Ishikawa (cell line): ENCODE measurements around the gene STEAP3.

Experiments used
- CEBPB ChIP-seq: IDR thresholded peaks from 2 replicates; pipeline ENCODE4 v1.6.1; 2012
- CREB1 ChIP-seq: IDR thresholded peaks from 2 replicates; pipeline ENCODE4 v1.6.1; 2012; ENCODE audit warnings: low read depth
- EGR1 ChIP-seq: IDR thresholded peaks from 2 replicates; pipeline ENCODE4 v1.6.1; 2012
- EP300 ChIP-seq: IDR thresholded peaks from 2 replicates; pipeline ENCODE4 v1.6.1; 2012; ENCODE audit warnings: borderline replicate concordance
- FOXM1 ChIP-seq: IDR thresholded peaks from 2 replicates; pipeline ENCODE4 v1.6.1; 2012; ENCODE audit warnings: low read depth, borderline replicate concordance
- NFIC ChIP-seq: IDR thresholded peaks from 2 replicates; pipeline ENCODE4 v1.6.1; 2012
- RAD21 ChIP-seq: IDR thresholded peaks from 2 replicates; pipeline ENCODE4 v1.6.1; 2012; ENCODE audit warnings: low read depth
- TAF1 ChIP-seq: IDR thresholded peaks from 2 replicates; pipeline ENCODE4 v1.6.1; 2012; ENCODE audit warnings: low read depth, mild to moderate bottlenecking
- TCF12 ChIP-seq: IDR thresholded peaks from 2 replicates; pipeline ENCODE4 v1.6.1; 2012; ENCODE audit warnings: low read depth
- TEAD4 ChIP-seq: IDR thresholded peaks from 2 replicates; pipeline ENCODE4 v1.6.1; 2012
- YY1 ChIP-seq: IDR thresholded peaks from 2 replicates; pipeline ENCODE4 v1.6.1; 2012; ENCODE audit warnings: low read depth
- ZBTB7A ChIP-seq: IDR thresholded peaks from 2 replicates; pipeline ENCODE4 v1.6.1; 2012; ENCODE audit warnings: low read depth
- TF ChIP-seq, protein P1 (sequence below): IDR thresholded peaks from 2 replicates; pipeline ENCODE4 v1.6.1; 2012
- TF ChIP-seq, protein P2 (sequence below): IDR thresholded peaks from 2 replicates; pipeline ENCODE4 v1.6.1; 2012
- TF ChIP-seq, protein P3 (sequence below): IDR thresholded peaks from 2 replicates; pipeline ENCODE4 v1.6.1; 2012; ENCODE audit warnings: low read depth, mild to moderate bottlenecking

STEAP3 gene

DNA sequence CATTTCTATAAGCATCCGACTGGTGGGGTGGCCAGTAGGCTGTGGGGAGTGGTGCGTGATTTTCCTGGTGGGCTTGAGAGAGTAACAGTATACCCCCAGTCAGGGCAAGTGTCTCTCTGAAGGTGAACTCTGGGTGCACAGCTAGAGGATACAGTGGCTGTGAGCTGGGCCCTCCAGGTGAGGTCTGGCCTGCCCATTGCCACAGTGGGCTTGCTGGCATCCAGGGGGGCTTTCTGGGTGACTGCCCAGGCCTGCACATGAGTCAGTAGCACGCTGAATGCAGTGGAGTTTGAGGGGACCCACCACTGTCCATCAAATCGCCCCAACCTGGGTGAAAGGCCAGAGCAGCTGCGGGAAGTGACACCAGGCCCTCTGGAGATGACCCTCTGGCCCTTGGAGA lies 4.5 kb downstream of the STEAP3 start:
- no peak for TF ChIP-seq CEBPB
- TF ChIP-seq RAD21 = no peak
- TF ChIP-seq YY1 = no peak
- TF ChIP-seq, protein P1, sequence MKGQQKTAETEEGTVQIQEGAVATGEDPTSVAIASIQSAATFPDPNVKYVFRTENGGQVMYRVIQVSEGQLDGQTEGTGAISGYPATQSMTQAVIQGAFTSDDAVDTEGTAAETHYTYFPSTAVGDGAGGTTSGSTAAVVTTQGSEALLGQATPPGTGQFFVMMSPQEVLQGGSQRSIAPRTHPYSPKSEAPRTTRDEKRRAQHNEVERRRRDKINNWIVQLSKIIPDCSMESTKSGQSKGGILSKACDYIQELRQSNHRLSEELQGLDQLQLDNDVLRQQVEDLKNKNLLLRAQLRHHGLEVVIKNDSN = no peak
- no peak for TF ChIP-seq EGR1
- no peak for TF ChIP-seq FOXM1
- no peak for TF ChIP-seq CREB1
- no peak for TF ChIP-seq TAF1
- TF ChIP-seq, protein P2, sequence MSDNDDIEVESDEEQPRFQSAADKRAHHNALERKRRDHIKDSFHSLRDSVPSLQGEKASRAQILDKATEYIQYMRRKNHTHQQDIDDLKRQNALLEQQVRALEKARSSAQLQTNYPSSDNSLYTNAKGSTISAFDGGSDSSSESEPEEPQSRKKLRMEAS = no peak
- TF ChIP-seq TEAD4 = no peak
- no peak for TF ChIP-seq TCF12
- no peak for TF ChIP-seq EP300
- no peak for TF ChIP-seq NFIC
- TF ChIP-seq, protein P3, sequence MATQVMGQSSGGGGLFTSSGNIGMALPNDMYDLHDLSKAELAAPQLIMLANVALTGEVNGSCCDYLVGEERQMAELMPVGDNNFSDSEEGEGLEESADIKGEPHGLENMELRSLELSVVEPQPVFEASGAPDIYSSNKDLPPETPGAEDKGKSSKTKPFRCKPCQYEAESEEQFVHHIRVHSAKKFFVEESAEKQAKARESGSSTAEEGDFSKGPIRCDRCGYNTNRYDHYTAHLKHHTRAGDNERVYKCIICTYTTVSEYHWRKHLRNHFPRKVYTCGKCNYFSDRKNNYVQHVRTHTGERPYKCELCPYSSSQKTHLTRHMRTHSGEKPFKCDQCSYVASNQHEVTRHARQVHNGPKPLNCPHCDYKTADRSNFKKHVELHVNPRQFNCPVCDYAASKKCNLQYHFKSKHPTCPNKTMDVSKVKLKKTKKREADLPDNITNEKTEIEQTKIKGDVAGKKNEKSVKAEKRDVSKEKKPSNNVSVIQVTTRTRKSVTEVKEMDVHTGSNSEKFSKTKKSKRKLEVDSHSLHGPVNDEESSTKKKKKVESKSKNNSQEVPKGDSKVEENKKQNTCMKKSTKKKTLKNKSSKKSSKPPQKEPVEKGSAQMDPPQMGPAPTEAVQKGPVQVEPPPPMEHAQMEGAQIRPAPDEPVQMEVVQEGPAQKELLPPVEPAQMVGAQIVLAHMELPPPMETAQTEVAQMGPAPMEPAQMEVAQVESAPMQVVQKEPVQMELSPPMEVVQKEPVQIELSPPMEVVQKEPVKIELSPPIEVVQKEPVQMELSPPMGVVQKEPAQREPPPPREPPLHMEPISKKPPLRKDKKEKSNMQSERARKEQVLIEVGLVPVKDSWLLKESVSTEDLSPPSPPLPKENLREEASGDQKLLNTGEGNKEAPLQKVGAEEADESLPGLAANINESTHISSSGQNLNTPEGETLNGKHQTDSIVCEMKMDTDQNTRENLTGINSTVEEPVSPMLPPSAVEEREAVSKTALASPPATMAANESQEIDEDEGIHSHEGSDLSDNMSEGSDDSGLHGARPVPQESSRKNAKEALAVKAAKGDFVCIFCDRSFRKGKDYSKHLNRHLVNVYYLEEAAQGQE = no peak
- no peak for TF ChIP-seq ZBTB7A

DNA sequence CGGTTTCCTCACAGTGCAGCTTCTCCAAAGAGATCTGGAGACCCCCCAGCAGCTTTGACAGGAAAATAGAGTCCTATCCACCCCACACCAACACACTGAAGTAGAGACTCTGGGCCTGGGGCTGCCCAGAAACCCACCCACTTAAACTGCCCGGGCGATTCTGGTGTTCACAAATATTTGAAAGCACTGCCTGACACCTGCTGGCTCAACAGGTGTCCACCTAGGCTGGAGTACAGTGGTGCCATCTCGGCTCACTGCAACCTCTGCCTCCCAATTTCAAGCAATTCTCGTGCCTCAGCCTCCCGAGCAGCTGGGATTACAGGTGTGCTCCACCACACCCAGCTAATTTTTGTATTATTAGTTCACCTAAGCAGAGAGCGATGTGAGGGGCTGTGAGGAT lies 5.3 kb downstream of the STEAP3 start:
- no peak for TF ChIP-seq TEAD4

DNA sequence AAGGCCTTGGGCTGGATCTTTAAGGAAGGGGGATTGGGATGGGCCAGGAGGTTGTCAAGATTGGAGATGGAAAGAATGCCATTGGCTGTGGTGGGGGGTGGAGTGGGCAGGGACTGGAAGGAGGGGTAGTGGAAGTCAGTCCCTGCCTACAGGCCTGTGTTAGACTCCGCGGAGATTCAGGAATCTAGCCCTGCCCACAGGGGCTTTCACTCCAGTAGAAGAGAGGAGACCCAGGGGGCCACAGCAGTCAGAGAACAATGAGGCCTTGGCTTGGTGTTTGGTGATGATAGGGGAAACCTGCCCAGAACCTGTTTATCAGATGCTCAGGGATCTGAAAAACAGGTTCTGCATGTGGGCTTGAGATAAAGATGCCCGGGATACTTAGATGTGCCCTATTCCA lies 6.1 kb downstream of the STEAP3 start:
- TF ChIP-seq EP300 (no peak), NFIC (no peak), CEBPB (no peak), TAF1 (no peak), ZBTB7A (no peak), TCF12 (no peak), YY1 (no peak), CREB1 (no peak), FOXM1 (no peak), TEAD4 (no peak), EGR1 (no peak), RAD21 (no peak)
- TF ChIP-seq, protein P3 = no peak
- TF ChIP-seq, protein P2 = no peak
- TF ChIP-seq, protein P1 = no peak

DNA sequence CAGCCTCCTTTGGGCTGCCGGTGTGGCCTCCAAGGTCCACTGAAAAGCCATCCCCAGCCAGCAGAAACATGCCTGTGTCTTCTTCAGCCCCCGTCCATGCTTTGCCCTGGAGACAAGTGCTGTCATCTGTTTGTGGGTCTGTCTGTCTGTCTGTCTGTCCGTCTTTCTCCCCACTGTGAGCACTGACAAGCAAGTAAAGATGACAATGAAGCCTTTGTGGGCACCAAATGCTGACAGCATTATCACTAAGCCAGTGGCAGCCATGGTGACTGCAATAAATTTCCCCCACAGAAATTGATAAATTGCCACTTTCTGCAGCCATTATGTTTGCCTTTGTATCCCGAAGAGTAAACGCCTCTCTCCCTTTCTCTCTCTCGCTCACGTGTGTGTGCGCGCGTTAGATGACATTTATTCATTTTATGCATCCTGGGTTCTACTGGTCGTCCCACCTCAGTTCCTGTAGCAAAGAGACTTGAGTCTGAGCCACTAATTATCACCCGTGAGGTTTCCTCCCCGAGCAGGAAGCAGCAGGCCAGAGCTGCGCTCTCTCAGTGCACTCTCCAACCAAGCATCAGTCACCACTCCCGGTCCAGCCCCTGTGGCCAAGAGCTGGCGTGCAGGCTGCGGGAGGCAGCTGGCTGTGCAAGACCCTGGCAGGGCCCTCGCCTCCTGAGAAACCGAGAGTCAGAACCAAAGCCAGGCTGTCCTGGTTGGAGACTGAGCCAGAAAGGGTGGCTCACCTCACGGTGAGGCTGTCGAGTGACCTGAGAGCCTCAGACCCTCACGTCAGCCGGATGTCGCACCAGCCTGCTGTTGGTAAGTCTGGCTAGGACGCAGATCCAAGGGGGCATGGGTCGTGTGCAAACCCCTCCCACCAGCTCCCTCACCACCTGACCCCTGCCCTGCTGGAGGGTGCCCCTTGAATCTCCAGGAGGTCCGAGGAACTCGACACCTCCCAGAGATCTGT lies 6.9 kb downstream of the STEAP3 start:
- TF ChIP-seq, protein P1 = no peak
- TF ChIP-seq EGR1 (no peak), TEAD4 (no peak), TAF1 (no peak), ZBTB7A (no peak), RAD21 (no peak), EP300 (no peak), NFIC (no peak), CEBPB (no peak), YY1 (no peak), CREB1 (no peak), FOXM1 (no peak)
- TF ChIP-seq, protein P3 = no peak
- TF ChIP-seq, protein P2 = no peak
